GM12878 (cell line): ENCODE data around the gene ZNHIT1. TPM values are rescaled to one million over a fixed set of nuclear protein-coding genes. Genes with fewer than 3 reads are reported as not detected.
A peak's percentile ranks its signal among the peaks of the same experiment; 100 is the strongest.

Source experiments
- CHD1 ChIP-seq: IDR thresholded peaks from 2 replicates; pipeline ENCODE4 v1.6.1; 2012; ENCODE audit warnings: low read depth, low read length, improper control_type of control experiment
- CHD2 ChIP-seq: IDR thresholded peaks from 2 replicates; pipeline ENCODE4 v1.6.1; 2011; ENCODE audit warnings: low read depth, low read length, improper control_type of control experiment, borderline replicate concordance
- EP300 ChIP-seq, 2 experiments: fragments of 150-350 bp in 1 of 2; IDR thresholded peaks; 2 replicates each; pipeline ENCODE4 v1.6.1; 2011 to 2012; ENCODE audit warnings: low read depth in 2 of 2, low read length in 2 of 2, borderline replicate concordance in 1 of 2, improper control_type of control experiment in 1 of 2, inconsistent platforms in 1 of 2; ENCODE audit not compliant: control insufficient read depth in 1 of 2
- ESRRA ChIP-seq: IDR thresholded peaks from 2 replicates; pipeline ENCODE4 v1.6.1; 2012; ENCODE audit warnings: mild to moderate bottlenecking, low read length, improper control_type of control experiment
- GABPA ChIP-seq: IDR thresholded peaks from 2 replicates; pipeline ENCODE4 v1.6.1; 2014; ENCODE audit warnings: antibody characterized with exemption, low read depth, mild to moderate bottlenecking, inconsistent platforms
- HDAC2 ChIP-seq: fragments of 200-600 bp; sonication (generic); IDR thresholded peaks from 2 replicates; pipeline ENCODE4 v1.6.1; 2017
- MTA3 ChIP-seq: IDR thresholded peaks from 2 replicates; pipeline ENCODE4 v1.6.1; 2012; ENCODE audit warnings: low read length, inconsistent platforms, borderline replicate concordance
- NR2C1 ChIP-seq: fragments of 450-650 bp; IDR thresholded peaks from 2 replicates; pipeline ENCODE4 v1.6.1; 2017; ENCODE audit warnings: antibody characterized with exemption, mild to moderate bottlenecking, moderate library complexity
- NR2F1 ChIP-seq: fragments of 450-650 bp; conservative IDR thresholded peaks from 2 replicates; pipeline ENCODE4 v1.6.1; 2017; ENCODE audit warnings: mild to moderate bottlenecking
- PML ChIP-seq: IDR thresholded peaks from 2 replicates; pipeline ENCODE4 v1.6.1; 2012; ENCODE audit warnings: low read length, inconsistent platforms
- RBBP5 ChIP-seq: fragments of 200-600 bp; sonication (generic); conservative IDR thresholded peaks from 2 replicates; pipeline ENCODE4 v1.6.1; 2016
- SMAD5 ChIP-seq: IDR thresholded peaks from 2 replicates; pipeline ENCODE4 v1.6.1; 2016; ENCODE audit warnings: antibody characterized with exemption, low read depth
- SREBF2 ChIP-seq: IDR thresholded peaks from 2 replicates; pipeline ENCODE4 v1.6.1; 2012; ENCODE audit warnings: mild to moderate bottlenecking, low read length
- SRF ChIP-seq, 2 experiments: IDR thresholded peaks; 2 replicates each; pipeline ENCODE4 v1.6.1; 2011; ENCODE audit warnings: low read depth in 2 of 2, low read length in 2 of 2, mild to moderate bottlenecking in 1 of 2, moderate library complexity in 1 of 2
- STAT1 ChIP-seq: fragments of 450-650 bp; conservative IDR thresholded peaks from 2 replicates; pipeline ENCODE4 v1.6.1; 2014; ENCODE audit warnings: antibody characterized with exemption, mild to moderate bottlenecking
- SUZ12 ChIP-seq: fragments of 200-600 bp; sonication (generic); IDR thresholded peaks from one replicate; pipeline ENCODE4 v1.6.1; 2018; ENCODE audit warnings: antibody characterized with exemption, mild to moderate bottlenecking; ENCODE audit not compliant: unreplicated experiment
- TAF1 ChIP-seq: IDR thresholded peaks from 2 replicates; pipeline ENCODE4 v1.6.1; 2011; ENCODE audit warnings: mild to moderate bottlenecking, low read depth, low read length, borderline replicate concordance
- polyA plus RNA-seq, 11 experiments: library from polyadenylated mRNA; depleted of rRNA in 4 of 11; unstranded in 6 of 11; stranded (reverse) in 5 of 11; fragments of >200 nt; fragmentation: Nextera tagmentation in 4 of 11; fragmentation: Illumina TruSeq in 1 of 11; extraction: Ambion mirVana in 4 of 11; extraction: Trizol in 1 of 11; gene quantifications; 1 replicate in 1 of 11; 2 replicates in 10 of 11; pipeline versions ENCODE4 v1.2.1 to v1.2.3, GENCODE V29; 2011 to 2016; ENCODE audit warnings: inconsistent platforms in 2 of 11, missing spikeins in 2 of 11, low read depth in 1 of 11
- total RNA-seq, 4 experiments: library from RNA; depleted of rRNA in 3 of 4; stranded (reverse); fragments of >200 nt in 3 of 4; fragmentation: Illumina TruSeq in 1 of 4; extraction: Trizol in 1 of 4; gene quantifications; 2 replicates each; pipeline versions ENCODE4 v1.2.1 to v1.2.3, GENCODE V29; 2013 to 2021
- TF ChIP-seq, protein P1 (sequence below): fragments of 450-650 bp; formaldehyde crosslinking; IDR thresholded peaks from 2 replicates; pipeline ENCODE4 v1.4.0; 2020; ENCODE audit warnings: mild to moderate bottlenecking, moderate library complexity
- TF ChIP-seq, protein P2 (sequence below): IDR thresholded peaks from 2 replicates; pipeline ENCODE4 v1.6.1; 2012; ENCODE audit warnings: low read depth, low read length, improper control_type of control experiment
- TF ChIP-seq, protein P3 (sequence below): IDR thresholded peaks from 2 replicates; pipeline ENCODE4 v1.6.1; 2011; ENCODE audit warnings: borderline replicate concordance, low read depth, mild to moderate bottlenecking, moderate library complexity, mixed read lengths, low read length; ENCODE audit not compliant: insufficient read depth; ENCODE audit errors: extremely low read length
- TF ChIP-seq, protein P4 (sequence below): fragments of 150-350 bp; IDR thresholded peaks from 2 replicates; pipeline ENCODE4 v1.6.1; 2014; ENCODE audit warnings: mild to moderate bottlenecking, low read depth, low read length
- TF ChIP-seq, protein P5 (sequence below), 3 experiments: IDR thresholded peaks in 2 of 3; conservative IDR thresholded peaks in 1 of 3; 2 replicates each; pipeline ENCODE4 v1.5.1; 2011; ENCODE audit warnings: low read depth in 3 of 3, low read length in 3 of 3, mild to moderate bottlenecking in 3 of 3, control low read depth in 2 of 3, moderate library complexity in 2 of 3, inconsistent platforms in 1 of 3, mixed read lengths in 1 of 3; ENCODE audit not compliant: control insufficient read depth in 2 of 3, insufficient read depth in 1 of 3; ENCODE audit errors: extremely low read depth in 1 of 3

ZNHIT1 gene
- total and polyA plus RNA-seq, 10 of the 15 experiments (the other 5 are each of a cell fraction or from before 2014, with no cell fraction given): 3.8 to 79.2 (median 44.5) TPM

DNA sequence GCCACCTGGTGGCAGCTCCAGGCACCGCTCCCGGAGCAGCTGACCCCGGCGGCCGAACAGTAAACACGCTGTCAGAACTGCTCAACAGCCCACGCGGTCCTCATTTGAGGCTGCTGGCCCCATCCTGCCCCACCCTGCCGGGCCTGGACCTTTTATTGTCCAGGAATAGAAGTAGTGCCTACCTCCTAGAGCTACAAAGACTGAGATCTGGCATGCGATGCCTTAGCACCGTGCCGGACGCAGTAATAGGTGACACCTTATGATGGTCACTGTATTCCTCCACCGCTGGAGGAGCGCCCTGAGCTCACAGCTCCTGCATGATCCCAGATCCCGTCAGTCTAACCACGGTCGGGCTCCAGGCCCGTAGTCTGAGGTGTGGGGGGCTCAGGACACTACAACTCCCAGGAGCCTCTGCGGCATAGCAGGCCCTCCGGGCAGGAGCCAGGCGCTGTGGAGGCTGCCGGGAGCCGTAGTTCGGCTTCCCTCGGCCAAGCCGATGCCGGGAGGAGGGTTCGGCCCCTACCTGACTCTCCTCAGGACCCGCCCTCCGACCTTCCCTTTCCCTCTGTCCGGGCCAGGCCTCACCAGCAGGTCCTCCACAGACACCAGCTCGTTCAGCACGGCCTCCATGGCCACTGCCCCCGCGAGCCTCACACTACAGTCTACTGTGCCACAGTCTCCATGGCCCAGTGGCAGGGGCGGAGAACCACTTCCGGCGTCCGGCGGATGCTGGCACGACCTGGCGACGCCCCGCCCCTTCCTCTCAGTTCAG, 26.6 kb downstream of the ZNHIT1 start, which contains the start of gene FIS1 (continued):
- TF ChIP-seq, protein P1, sequence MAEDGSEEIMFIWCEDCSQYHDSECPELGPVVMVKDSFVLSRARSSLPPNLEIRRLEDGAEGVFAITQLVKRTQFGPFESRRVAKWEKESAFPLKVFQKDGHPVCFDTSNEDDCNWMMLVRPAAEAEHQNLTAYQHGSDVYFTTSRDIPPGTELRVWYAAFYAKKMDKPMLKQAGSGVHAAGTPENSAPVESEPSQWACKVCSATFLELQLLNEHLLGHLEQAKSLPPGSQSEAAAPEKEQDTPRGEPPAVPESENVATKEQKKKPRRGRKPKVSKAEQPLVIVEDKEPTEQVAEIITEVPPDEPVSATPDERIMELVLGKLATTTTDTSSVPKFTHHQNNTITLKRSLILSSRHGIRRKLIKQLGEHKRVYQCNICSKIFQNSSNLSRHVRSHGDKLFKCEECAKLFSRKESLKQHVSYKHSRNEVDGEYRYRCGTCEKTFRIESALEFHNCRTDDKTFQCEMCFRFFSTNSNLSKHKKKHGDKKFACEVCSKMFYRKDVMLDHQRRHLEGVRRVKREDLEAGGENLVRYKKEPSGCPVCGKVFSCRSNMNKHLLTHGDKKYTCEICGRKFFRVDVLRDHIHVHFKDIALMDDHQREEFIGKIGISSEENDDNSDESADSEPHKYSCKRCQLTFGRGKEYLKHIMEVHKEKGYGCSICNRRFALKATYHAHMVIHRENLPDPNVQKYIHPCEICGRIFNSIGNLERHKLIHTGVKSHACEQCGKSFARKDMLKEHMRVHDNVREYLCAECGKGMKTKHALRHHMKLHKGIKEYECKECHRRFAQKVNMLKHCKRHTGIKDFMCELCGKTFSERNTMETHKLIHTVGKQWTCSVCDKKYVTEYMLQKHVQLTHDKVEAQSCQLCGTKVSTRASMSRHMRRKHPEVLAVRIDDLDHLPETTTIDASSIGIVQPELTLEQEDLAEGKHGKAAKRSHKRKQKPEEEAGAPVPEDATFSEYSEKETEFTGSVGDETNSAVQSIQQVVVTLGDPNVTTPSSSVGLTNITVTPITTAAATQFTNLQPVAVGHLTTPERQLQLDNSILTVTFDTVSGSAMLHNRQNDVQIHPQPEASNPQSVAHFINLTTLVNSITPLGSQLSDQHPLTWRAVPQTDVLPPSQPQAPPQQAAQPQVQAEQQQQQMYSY (CRISPR knock-in tag): no peak
- TF ChIP-seq NR2F1 (peak; percentile 65), STAT1 (peak; percentile 48), RBBP5 (no peak), TAF1 (0 out of 2 replicates have a peak, but pooled peaks have one; percentile 11), CHD1 (no peak), CHD2 (peak; percentile 43; the same call in 1 of the 2 replicates), HDAC2 (no peak), SRF (IDR thresholded peaks at IDR 0.05; ENCODE audit: low read depth in 2 of 2, low read length in 2 of 2) (no peak), SUZ12 (no peak), ESRRA (no peak), PML (0 out of 2 replicates have a peak, but pooled peaks have one; percentile 26), MTA3 (no peak; the same call in 1 of the 2 replicates), GABPA (peak; percentile 90), SMAD5 (peak; percentile 53; the same call in 1 of the 2 replicates), SREBF2 (no peak), EP300 (IDR thresholded peaks at IDR 0.05; ENCODE audit: borderline replicate concordance in 1 of 2, control insufficient read depth in 1 of 2, low read depth in 2 of 2, low read length in 2 of 2) (0 out of 4 replicates have a peak, but pooled peaks of 1 of the 2 experiments have one; percentile 14), NR2C1 (peak; percentile 79)
- TF ChIP-seq, protein P2, sequence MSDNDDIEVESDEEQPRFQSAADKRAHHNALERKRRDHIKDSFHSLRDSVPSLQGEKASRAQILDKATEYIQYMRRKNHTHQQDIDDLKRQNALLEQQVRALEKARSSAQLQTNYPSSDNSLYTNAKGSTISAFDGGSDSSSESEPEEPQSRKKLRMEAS: peak; percentile 76
- TF ChIP-seq, protein P3, sequence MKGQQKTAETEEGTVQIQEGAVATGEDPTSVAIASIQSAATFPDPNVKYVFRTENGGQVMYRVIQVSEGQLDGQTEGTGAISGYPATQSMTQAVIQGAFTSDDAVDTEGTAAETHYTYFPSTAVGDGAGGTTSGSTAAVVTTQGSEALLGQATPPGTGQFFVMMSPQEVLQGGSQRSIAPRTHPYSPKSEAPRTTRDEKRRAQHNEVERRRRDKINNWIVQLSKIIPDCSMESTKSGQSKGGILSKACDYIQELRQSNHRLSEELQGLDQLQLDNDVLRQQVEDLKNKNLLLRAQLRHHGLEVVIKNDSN: peak; percentile 54
- TF ChIP-seq, protein P4, sequence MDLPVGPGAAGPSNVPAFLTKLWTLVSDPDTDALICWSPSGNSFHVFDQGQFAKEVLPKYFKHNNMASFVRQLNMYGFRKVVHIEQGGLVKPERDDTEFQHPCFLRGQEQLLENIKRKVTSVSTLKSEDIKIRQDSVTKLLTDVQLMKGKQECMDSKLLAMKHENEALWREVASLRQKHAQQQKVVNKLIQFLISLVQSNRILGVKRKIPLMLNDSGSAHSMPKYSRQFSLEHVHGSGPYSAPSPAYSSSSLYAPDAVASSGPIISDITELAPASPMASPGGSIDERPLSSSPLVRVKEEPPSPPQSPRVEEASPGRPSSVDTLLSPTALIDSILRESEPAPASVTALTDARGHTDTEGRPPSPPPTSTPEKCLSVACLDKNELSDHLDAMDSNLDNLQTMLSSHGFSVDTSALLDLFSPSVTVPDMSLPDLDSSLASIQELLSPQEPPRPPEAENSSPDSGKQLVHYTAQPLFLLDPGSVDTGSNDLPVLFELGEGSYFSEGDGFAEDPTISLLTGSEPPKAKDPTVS: peak; percentile 57; the same call in 1 of the 2 replicates
- TF ChIP-seq, protein P5, sequence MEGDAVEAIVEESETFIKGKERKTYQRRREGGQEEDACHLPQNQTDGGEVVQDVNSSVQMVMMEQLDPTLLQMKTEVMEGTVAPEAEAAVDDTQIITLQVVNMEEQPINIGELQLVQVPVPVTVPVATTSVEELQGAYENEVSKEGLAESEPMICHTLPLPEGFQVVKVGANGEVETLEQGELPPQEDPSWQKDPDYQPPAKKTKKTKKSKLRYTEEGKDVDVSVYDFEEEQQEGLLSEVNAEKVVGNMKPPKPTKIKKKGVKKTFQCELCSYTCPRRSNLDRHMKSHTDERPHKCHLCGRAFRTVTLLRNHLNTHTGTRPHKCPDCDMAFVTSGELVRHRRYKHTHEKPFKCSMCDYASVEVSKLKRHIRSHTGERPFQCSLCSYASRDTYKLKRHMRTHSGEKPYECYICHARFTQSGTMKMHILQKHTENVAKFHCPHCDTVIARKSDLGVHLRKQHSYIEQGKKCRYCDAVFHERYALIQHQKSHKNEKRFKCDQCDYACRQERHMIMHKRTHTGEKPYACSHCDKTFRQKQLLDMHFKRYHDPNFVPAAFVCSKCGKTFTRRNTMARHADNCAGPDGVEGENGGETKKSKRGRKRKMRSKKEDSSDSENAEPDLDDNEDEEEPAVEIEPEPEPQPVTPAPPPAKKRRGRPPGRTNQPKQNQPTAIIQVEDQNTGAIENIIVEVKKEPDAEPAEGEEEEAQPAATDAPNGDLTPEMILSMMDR (IDR thresholded peaks at IDR 0.05 in 2 of 3, conservative IDR thresholded peaks at IDR 0.05 in 1 of 3; ENCODE audit: control insufficient read depth in 2 of 3, extremely low read depth in 1 of 3, insufficient read depth in 1 of 3, low read depth in 3 of 3, low read length in 3 of 3): peak; percentile 79 to 95 (median 89); a peak in 5 of 6 replicates
